Neural cell (in vitro differentiated cells): ENCODE measurements around the gene YIPF4. TPM values are rescaled to one million over a fixed set of nuclear protein-coding genes. Genes with fewer than 3 reads are reported as not detected.
"Not testable (repeated sequence)": the region's sequence is repeated elsewhere in the genome, so short reads cannot be mapped to it uniquely, and the experiment has no call there.

Source experiments
- H2AFZ ChIP-seq: fragments of 200-600, 300-800 bp; sonication (generic), shearing (Covaris generic); 2 replicates; pipeline ENCODE4 v1.6.0; 2014; ENCODE audit warnings: low read depth, mild to moderate bottlenecking, antibody characterized with exemption, low read length, moderate library complexity
- H3F3A ChIP-seq: fragments of 200-600 bp; shearing (Covaris generic); 2 replicates; pipeline ENCODE4 v1.6.1; 2016; ENCODE audit warnings: mild to moderate bottlenecking, moderate library complexity, mixed read lengths, antibody characterized with exemption, low read length; ENCODE audit not compliant: insufficient read depth, poor library complexity, severe bottlenecking
- H3K27ac ChIP-seq: fragments of 200-600, 300-800 bp; sonication (generic), shearing (Covaris generic); 2 replicates; pipeline ENCODE4 v1.5.1; 2014; ENCODE audit warnings: mild to moderate bottlenecking, low read length, moderate library complexity
- H3K27me3 ChIP-seq: fragments of 300-800, 200-600 bp; sonication (generic), shearing (Covaris generic); 2 replicates; pipeline ENCODE4 v1.6.0; 2014; ENCODE audit warnings: mild to moderate bottlenecking, low read depth, low read length, moderate library complexity; ENCODE audit not compliant: insufficient read depth
- H3K36me3 ChIP-seq: fragments of 300-800, 200-600 bp; sonication (generic), shearing (Covaris generic); 2 replicates; pipeline ENCODE4 v1.5.1; 2014; ENCODE audit warnings: mild to moderate bottlenecking, antibody characterized with exemption, low read length, moderate library complexity; ENCODE audit not compliant: insufficient read depth
- H3K4me2 ChIP-seq: fragments of 300-800, 200-600 bp; sonication (generic), shearing (Covaris generic); 2 replicates; pipeline ENCODE4 v1.6.0; 2014; ENCODE audit warnings: mild to moderate bottlenecking, low read length
- H3K4me3 ChIP-seq: fragments of 300-800, 200-600 bp; sonication (generic), shearing (Covaris generic); 2 replicates; pipeline ENCODE4 v1.5.1; 2014; ENCODE audit warnings: mild to moderate bottlenecking, low read length, moderate library complexity
- H3K79me2 ChIP-seq: fragments of 200-600 bp; shearing (Covaris generic); replicated peaks from 2 replicates; pipeline ENCODE4 v1.6.0; 2014; ENCODE audit warnings: mild to moderate bottlenecking, low read length, moderate library complexity; ENCODE audit not compliant: insufficient read depth
- H3K9ac ChIP-seq: fragments of 300-800, 200-600 bp; sonication (generic), shearing (Covaris generic); 2 replicates; pipeline ENCODE4 v1.6.1; 2016; ENCODE audit warnings: mild to moderate bottlenecking, low read length, mixed read lengths
- H3K9me2 ChIP-seq: fragments of 200-600 bp; shearing (Covaris generic); 2 replicates; pipeline ENCODE4 v1.6.1; 2016; ENCODE audit warnings: mild to moderate bottlenecking, low read length, mixed read lengths; ENCODE audit not compliant: insufficient read depth
- H3K9me3 ChIP-seq: fragments of 200-600, 300-800 bp; sonication (generic), shearing (Covaris generic); 2 replicates; pipeline ENCODE4 v1.6.1; 2016; ENCODE audit warnings: mild to moderate bottlenecking, mixed run types, low read length, moderate library complexity, mixed read lengths
- H4K20me1 ChIP-seq: fragments of 200-600 bp; shearing (Covaris generic); 2 replicates; pipeline ENCODE4 v1.6.1; 2016; ENCODE audit warnings: mild to moderate bottlenecking, mixed run types; ENCODE audit not compliant: insufficient read depth
- EP300 ChIP-seq: fragments of 450-650 bp; conservative IDR thresholded peaks from 2 replicates; pipeline ENCODE4 v1.6.1; 2014; ENCODE audit warnings: antibody characterized with exemption, mild to moderate bottlenecking, moderate library complexity; ENCODE audit not compliant: poor library complexity, severe bottlenecking
- EZH2 ChIP-seq: fragments of 200-600, 300-800 bp; shearing (Covaris generic), sonication (generic); IDR thresholded peaks from 2 replicates; pipeline ENCODE4 v1.6.1; 2014; ENCODE audit warnings: antibody characterized with exemption, low read length, borderline replicate concordance, mild to moderate bottlenecking; ENCODE audit not compliant: insufficient read depth, poor library complexity, severe bottlenecking
- MXI1 ChIP-seq: fragments of 450-650 bp; conservative IDR thresholded peaks from 2 replicates; pipeline ENCODE4 v1.6.1; 2014; ENCODE audit warnings: antibody characterized with exemption, mild to moderate bottlenecking; ENCODE audit not compliant: poor library complexity, severe bottlenecking
- POLR2AphosphoS5 ChIP-seq: IDR thresholded peaks from 2 replicates; pipeline ENCODE4 v1.6.1; 2012
- RAD21 ChIP-seq: fragments of 450-650 bp; conservative IDR thresholded peaks from 2 replicates; pipeline ENCODE4 v1.6.1; 2014; ENCODE audit warnings: antibody characterized with exemption, mild to moderate bottlenecking, moderate library complexity
- SMC3 ChIP-seq: fragments of 450-650 bp; conservative IDR thresholded peaks from 2 replicates; pipeline ENCODE4 v1.6.1; 2014; ENCODE audit warnings: antibody characterized with exemption, mild to moderate bottlenecking, moderate library complexity; ENCODE audit not compliant: poor library complexity
- TAF1 ChIP-seq: IDR thresholded peaks from 2 replicates; pipeline ENCODE4 v1.6.1; 2012; ENCODE audit warnings: low read depth
- polyA plus RNA-seq: library from polyadenylated mRNA; depleted of rRNA; stranded (reverse); fragments of >200 nt; gene quantifications from 2 replicates; pipeline ENCODE4 v1.2.3, GENCODE V29; 2014
- TF ChIP-seq, protein P1 (sequence below): fragments of 450-650 bp; IDR thresholded peaks from 2 replicates; pipeline ENCODE4 v1.5.1; 2014; ENCODE audit warnings: antibody characterized with exemption, mild to moderate bottlenecking, moderate library complexity; ENCODE audit not compliant: poor library complexity, severe bottlenecking
- TF ChIP-seq, protein P2 (sequence below): IDR thresholded peaks from 2 replicates; pipeline ENCODE4 v1.6.1; 2012; ENCODE audit warnings: borderline replicate concordance

Gene YIPF4
- polyA plus RNA-seq, 1 donor from 2014 or later: 33.5 TPM

GRCh38 chr2:32310577-32310976 lies 32.9 kb downstream of the YIPF4 start:
- H4K20me1 ChIP-seq: no peaks in the 10 kb centered on the region
- H3K36me3 ChIP-seq: peaks cover 7% of the 10 kb centered on the region
- TF ChIP-seq RAD21 (no peak), MXI1 (no peak), EZH2 (no peak), POLR2AphosphoS5 (no peak), TAF1 (no peak), EP300 (no peak), SMC3 (no peak)
- TF ChIP-seq, protein P1, sequence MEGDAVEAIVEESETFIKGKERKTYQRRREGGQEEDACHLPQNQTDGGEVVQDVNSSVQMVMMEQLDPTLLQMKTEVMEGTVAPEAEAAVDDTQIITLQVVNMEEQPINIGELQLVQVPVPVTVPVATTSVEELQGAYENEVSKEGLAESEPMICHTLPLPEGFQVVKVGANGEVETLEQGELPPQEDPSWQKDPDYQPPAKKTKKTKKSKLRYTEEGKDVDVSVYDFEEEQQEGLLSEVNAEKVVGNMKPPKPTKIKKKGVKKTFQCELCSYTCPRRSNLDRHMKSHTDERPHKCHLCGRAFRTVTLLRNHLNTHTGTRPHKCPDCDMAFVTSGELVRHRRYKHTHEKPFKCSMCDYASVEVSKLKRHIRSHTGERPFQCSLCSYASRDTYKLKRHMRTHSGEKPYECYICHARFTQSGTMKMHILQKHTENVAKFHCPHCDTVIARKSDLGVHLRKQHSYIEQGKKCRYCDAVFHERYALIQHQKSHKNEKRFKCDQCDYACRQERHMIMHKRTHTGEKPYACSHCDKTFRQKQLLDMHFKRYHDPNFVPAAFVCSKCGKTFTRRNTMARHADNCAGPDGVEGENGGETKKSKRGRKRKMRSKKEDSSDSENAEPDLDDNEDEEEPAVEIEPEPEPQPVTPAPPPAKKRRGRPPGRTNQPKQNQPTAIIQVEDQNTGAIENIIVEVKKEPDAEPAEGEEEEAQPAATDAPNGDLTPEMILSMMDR: no peak
- TF ChIP-seq, protein P2, sequence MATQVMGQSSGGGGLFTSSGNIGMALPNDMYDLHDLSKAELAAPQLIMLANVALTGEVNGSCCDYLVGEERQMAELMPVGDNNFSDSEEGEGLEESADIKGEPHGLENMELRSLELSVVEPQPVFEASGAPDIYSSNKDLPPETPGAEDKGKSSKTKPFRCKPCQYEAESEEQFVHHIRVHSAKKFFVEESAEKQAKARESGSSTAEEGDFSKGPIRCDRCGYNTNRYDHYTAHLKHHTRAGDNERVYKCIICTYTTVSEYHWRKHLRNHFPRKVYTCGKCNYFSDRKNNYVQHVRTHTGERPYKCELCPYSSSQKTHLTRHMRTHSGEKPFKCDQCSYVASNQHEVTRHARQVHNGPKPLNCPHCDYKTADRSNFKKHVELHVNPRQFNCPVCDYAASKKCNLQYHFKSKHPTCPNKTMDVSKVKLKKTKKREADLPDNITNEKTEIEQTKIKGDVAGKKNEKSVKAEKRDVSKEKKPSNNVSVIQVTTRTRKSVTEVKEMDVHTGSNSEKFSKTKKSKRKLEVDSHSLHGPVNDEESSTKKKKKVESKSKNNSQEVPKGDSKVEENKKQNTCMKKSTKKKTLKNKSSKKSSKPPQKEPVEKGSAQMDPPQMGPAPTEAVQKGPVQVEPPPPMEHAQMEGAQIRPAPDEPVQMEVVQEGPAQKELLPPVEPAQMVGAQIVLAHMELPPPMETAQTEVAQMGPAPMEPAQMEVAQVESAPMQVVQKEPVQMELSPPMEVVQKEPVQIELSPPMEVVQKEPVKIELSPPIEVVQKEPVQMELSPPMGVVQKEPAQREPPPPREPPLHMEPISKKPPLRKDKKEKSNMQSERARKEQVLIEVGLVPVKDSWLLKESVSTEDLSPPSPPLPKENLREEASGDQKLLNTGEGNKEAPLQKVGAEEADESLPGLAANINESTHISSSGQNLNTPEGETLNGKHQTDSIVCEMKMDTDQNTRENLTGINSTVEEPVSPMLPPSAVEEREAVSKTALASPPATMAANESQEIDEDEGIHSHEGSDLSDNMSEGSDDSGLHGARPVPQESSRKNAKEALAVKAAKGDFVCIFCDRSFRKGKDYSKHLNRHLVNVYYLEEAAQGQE: no peak
- H3K9ac ChIP-seq: no peak overlapping the region
- H3K27me3 ChIP-seq: no peaks in the 10 kb centered on the region
- no peak overlapping the region for H3K4me3 ChIP-seq
- no peaks in the 10 kb centered on the region for H3K9me2 ChIP-seq
- no peak overlapping the region for H3K27ac ChIP-seq
- no peaks in the 10 kb centered on the region for H3F3A ChIP-seq
- H3K9me3 ChIP-seq: no peaks in the 10 kb centered on the region
- no peak overlapping the region for H3K4me2 ChIP-seq
- H3K79me2 ChIP-seq: no peaks in the 10 kb centered on the region
- no peak overlapping the region for H2AFZ ChIP-seq

DNA sequence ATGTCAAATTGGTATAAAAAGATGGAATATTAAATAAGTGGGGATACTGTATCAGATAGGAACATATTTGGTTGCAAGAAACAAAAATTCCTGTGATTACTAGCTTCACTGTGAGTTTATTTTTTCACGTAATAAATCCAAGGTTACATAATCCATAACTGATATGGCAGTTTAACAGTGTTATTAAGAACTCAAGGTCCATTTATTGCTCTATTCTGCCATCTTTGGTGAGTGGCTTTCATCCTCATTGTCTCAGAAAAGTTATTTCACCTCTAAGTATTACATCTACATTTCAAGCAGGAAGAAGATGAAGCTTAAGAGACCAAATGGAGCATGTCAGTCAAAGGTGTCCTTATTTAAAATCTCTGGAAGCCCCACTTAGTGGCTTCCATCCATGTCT lies 37.2 kb downstream of the YIPF4 start:
- Histone ChIP-seq H3K27me3 (no peaks in the 10 kb centered on the region), H3K36me3 (no peaks in the 10 kb centered on the region), H3K4me3 (no peak overlapping the region), H3K4me2 (no peak overlapping the region), H3K27ac (no peak overlapping the region), H3K9ac (no peak overlapping the region), H3K9me2 (no peaks in the 10 kb centered on the region), H3K79me2 (no peaks in the 10 kb centered on the region), H2AFZ (no peak overlapping the region), H3F3A (no peaks in the 10 kb centered on the region), H4K20me1 (no peaks in the 10 kb centered on the region), H3K9me3 (no peaks in the 10 kb centered on the region)
- TF ChIP-seq SMC3: no peak
- TF ChIP-seq POLR2AphosphoS5: no peak
- TF ChIP-seq, protein P2: no peak
- TF ChIP-seq EZH2: no peak
- TF ChIP-seq RAD21: no peak
- no peak for TF ChIP-seq MXI1
- TF ChIP-seq, protein P1: no peak
- no peak for TF ChIP-seq EP300
- no peak for TF ChIP-seq TAF1

GRCh38 chr2:32328679-32329078 lies 51.0 kb downstream of the YIPF4 start:
- not testable (repeated sequence) for H3K9ac ChIP-seq, H2AFZ ChIP-seq, H3K27me3 ChIP-seq, H3K4me2 ChIP-seq, H3F3A ChIP-seq, H3K9me3 ChIP-seq, H3K27ac ChIP-seq, H3K4me3 ChIP-seq, H4K20me1 ChIP-seq, H3K9me2 ChIP-seq, H3K79me2 ChIP-seq, H3K36me3 ChIP-seq
